ENCODE results near the gene NUDT21.
"Not testable (repeated sequence)": the region's sequence is repeated elsewhere in the genome, so short reads cannot be mapped to it uniquely, and the experiment has no call there.

Gene NUDT21

DNA sequence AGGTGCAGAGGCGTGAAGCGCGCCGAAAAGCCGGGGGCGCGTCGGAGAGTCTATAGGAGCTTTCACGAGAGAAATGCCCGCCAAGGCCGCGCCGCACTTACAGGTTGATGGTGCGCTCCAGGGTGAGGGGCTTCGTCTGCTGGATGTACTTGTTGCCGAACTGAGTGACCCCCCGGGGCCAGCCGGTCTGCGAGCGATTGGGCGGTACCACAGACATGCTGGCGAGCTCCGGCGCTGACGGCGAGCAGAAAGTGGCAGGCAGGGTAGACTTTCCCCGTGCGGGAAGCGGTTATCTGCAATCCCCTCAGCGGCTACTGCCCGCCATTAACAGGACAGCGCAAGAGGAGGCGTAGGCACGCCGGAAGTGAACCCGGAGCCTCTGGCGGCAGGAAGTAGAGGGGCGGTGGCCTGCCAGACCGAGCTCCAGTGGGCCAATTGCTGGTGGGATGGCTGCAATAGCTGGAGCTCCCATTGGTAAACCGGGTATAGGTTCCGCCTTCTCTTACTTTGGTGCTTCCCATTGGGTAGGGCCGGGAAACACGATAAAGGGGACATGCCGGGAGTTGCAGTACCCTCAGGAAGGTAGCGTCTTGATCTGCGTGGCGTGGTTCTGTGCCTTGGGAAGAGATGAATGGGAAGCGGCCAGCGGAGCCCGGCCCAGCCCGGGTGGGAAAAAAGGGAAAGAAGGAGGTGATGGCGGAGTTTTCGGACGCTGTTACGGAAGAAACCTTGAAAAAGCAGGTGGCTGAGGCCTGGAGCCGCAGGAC, at the start of gene NUDT21, which contains the start of gene OGFOD1:
TSS of gene NUDT21 (minus strand) at position 347 of the 767 bp plus-strand sequence. CDS start at position 217, 130 bp downstream.
TSS of gene OGFOD1 (plus strand) at position 569 of the 767 bp plus-strand sequence. CDS start at position 628, 59 bp downstream.
- peaks cover 41% of the 10 kb centered on the region for H3K36me3 ChIP-seq (ENCODE audit: control insufficient read depth, low read depth, low read length)
- peaks cover 4% of the 10 kb centered on the region for H3K4me1 ChIP-seq (ENCODE audit: control insufficient read depth, low read depth, low read length)
- H3K9ac ChIP-seq (ENCODE audit: low read length): peak within 1 kb of the TSS; percentile 87

GRCh38 chr16:56493815-56494214, 42.7 kb upstream of the NUDT21 start:
- H3K4me1 ChIP-seq (ENCODE audit: control insufficient read depth, low read depth, low read length): no peaks in the 10 kb centered on the region
- H3K9ac ChIP-seq (ENCODE audit: low read length): no peak overlapping the region
- H3K4me3 ChIP-seq (ENCODE audit: low read length): no peak overlapping the region
- H3K36me3 ChIP-seq (ENCODE audit: control insufficient read depth, low read depth, low read length): peaks cover 9% of the 10 kb centered on the region
- H3K27ac ChIP-seq (ENCODE audit: low read length): no peak overlapping the region
- no peaks in the 10 kb centered on the region for H3K9me3 ChIP-seq (ENCODE audit: control insufficient read depth, low read depth, low read length)
- H3K27me3 ChIP-seq (ENCODE audit: control insufficient read depth, insufficient read depth, low read length): no peaks in the 10 kb centered on the region

More for the DNA sequence above, at the start of gene NUDT21, which contains the start of gene OGFOD1:
- peak within 1 kb of the TSS; percentile 97 for H3K4me3 ChIP-seq (ENCODE audit: low read length)
- H3K27ac ChIP-seq (ENCODE audit: low read length): peak within 1 kb of the TSS; percentile 69
- H3K9me3 ChIP-seq (ENCODE audit: control insufficient read depth, low read depth, low read length): no peaks in the 10 kb centered on the region
- H3K27me3 ChIP-seq (ENCODE audit: control insufficient read depth, insufficient read depth, low read length): no peaks in the 10 kb centered on the region

DNA sequence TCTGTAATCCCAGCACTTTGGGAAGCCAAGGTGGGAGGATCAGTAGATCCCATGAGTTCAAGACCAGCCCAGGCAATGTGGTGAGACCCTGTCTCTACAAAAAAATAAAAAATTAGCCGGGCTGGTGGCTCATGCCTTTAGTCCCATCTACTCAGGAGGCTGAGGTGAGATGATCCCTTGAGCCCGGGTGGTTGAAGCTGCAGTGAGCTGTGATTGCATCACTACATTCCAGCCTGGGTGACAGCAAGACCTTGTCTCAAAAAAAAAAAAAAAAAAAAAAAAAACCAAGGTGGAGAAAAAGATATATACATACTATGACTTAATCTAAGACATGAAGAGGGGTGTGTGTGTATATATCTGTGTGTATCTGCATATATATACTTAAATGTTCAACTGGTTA, 42.0 kb upstream of the NUDT21 start:
- H3K4me3 ChIP-seq (ENCODE audit: low read length): no peak overlapping the region
- H3K4me1 ChIP-seq (ENCODE audit: control insufficient read depth, low read depth, low read length): no peaks in the 10 kb centered on the region
- peaks cover 3% of the 10 kb centered on the region for H3K36me3 ChIP-seq (ENCODE audit: control insufficient read depth, low read depth, low read length)
- H3K9ac ChIP-seq (ENCODE audit: low read length): no peak overlapping the region
- no peaks in the 10 kb centered on the region for H3K27me3 ChIP-seq (ENCODE audit: control insufficient read depth, insufficient read depth, low read length)
- no peaks in the 10 kb centered on the region for H3K9me3 ChIP-seq (ENCODE audit: control insufficient read depth, low read depth, low read length)
- no peak overlapping the region for H3K27ac ChIP-seq (ENCODE audit: low read length)

- Histone ChIP-seq H3K27me3 (ENCODE audit: control insufficient read depth, insufficient read depth, low read length) (no peaks in the 10 kb centered on the region), H3K36me3 (ENCODE audit: control insufficient read depth, low read depth, low read length) (no peaks in the 10 kb centered on the region), H3K4me1 (ENCODE audit: control insufficient read depth, low read depth, low read length) (no peaks in the 10 kb centered on the region), H3K27ac (ENCODE audit: low read length) (no peak overlapping the region), H3K9me3 (ENCODE audit: control insufficient read depth, low read depth, low read length) (no peaks in the 10 kb centered on the region), H3K4me3 (ENCODE audit: low read length) (no peak overlapping the region), H3K9ac (ENCODE audit: low read length) (no peak overlapping the region)
Observed at GRCh38 chr16:56491657-56492261, 40.6 kb upstream of the NUDT21 start.

DNA sequence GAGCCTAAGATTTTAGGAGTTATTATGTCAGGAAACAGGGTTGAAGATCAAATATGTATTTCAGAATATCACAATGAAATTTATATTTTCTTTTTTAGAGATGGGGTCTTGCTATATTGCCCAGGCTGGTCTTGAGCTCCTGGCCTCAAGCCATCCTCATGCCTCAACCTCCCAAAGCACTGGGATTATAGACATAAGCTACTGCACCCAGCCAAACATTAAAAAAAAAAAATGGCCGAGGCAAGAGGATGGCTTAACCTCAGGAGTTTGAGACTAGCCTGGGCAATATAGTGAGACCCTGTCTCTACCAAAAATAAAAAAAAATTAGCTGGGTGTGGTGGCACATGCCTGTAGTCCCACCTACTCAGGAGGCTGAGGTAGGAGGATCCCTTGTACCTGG, 37.7 kb upstream of the NUDT21 start:
- H3K4me3 ChIP-seq (ENCODE audit: low read length); H3K4me1 ChIP-seq (ENCODE audit: control insufficient read depth, low read depth, low read length); H3K27me3 ChIP-seq (ENCODE audit: control insufficient read depth, insufficient read depth, low read length); H3K9me3 ChIP-seq (ENCODE audit: control insufficient read depth, low read depth, low read length); H3K27ac ChIP-seq (ENCODE audit: low read length); H3K36me3 ChIP-seq (ENCODE audit: control insufficient read depth, low read depth, low read length); H3K9ac ChIP-seq (ENCODE audit: low read length): not testable (repeated sequence)

DNA sequence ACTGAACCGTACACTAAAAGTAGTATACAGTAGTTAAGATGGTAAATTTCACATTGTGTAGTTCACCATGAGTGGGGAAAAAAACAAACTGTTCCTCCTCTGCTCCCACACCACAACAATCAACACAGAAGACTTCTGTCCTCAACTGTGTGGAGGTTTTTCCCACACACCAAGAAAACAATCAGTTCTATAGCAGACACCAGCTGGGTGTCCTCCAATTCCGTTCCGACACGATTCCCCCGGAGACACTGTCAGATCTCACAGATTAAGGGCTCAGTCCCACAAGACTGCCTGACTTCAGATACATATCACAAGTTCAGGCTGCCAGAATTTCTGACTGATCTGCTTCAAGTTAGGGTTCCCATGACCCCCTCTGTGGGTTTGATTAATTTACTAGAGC, 36.9 kb upstream of the NUDT21 start:
- H3K4me1 ChIP-seq (ENCODE audit: control insufficient read depth, low read depth, low read length): no peaks in the 10 kb centered on the region
- H3K9me3 ChIP-seq (ENCODE audit: control insufficient read depth, low read depth, low read length): no peaks in the 10 kb centered on the region
- H3K27me3 ChIP-seq (ENCODE audit: control insufficient read depth, insufficient read depth, low read length): no peaks in the 10 kb centered on the region
- H3K9ac ChIP-seq (ENCODE audit: low read length): no peak overlapping the region
- peaks cover 4% of the 10 kb centered on the region for H3K36me3 ChIP-seq (ENCODE audit: control insufficient read depth, low read depth, low read length)
- H3K4me3 ChIP-seq (ENCODE audit: low read length): no peak overlapping the region
- no peak overlapping the region for H3K27ac ChIP-seq (ENCODE audit: low read length)

DNA sequence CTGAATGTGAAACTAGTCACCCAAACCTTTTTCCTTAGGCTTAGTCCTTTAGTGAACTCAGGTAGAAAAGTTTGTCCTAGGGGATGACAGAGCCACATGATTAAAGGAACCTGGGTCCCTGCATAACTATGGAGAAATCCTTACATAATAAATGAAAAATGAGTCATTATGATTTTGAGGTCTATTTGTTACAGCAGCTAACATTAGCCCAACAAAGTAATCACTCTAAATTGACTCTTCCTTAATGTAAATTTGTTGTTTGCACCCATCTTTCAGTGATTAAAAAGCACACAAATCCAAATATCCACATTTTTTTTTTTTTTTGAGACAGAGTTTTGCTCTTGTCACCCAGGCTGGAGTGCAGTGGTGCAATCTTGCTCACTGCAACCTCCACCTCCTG, 32.3 kb upstream of the NUDT21 start:
- Histone ChIP-seq H3K4me3 (ENCODE audit: low read length) (no peak overlapping the region), H3K9me3 (ENCODE audit: control insufficient read depth, low read depth, low read length) (no peaks in the 10 kb centered on the region), H3K27ac (ENCODE audit: low read length) (no peak overlapping the region), H3K4me1 (ENCODE audit: control insufficient read depth, low read depth, low read length) (no peaks in the 10 kb centered on the region), H3K27me3 (ENCODE audit: control insufficient read depth, insufficient read depth, low read length) (no peaks in the 10 kb centered on the region), H3K9ac (ENCODE audit: low read length) (no peak overlapping the region), H3K36me3 (ENCODE audit: control insufficient read depth, low read depth, low read length) (peaks cover 9% of the 10 kb centered on the region)

- Histone ChIP-seq H3K27ac (ENCODE audit: low read length) (no peak overlapping the region), H3K4me1 (ENCODE audit: control insufficient read depth, low read depth, low read length) (no peaks in the 10 kb centered on the region), H3K36me3 (ENCODE audit: control insufficient read depth, low read depth, low read length) (peaks cover 14% of the 10 kb centered on the region), H3K4me3 (ENCODE audit: low read length) (no peak overlapping the region), H3K9me3 (ENCODE audit: control insufficient read depth, low read depth, low read length) (no peaks in the 10 kb centered on the region), H3K9ac (ENCODE audit: low read length) (no peak overlapping the region), H3K27me3 (ENCODE audit: control insufficient read depth, insufficient read depth, low read length) (no peaks in the 10 kb centered on the region)
Observed at GRCh38 chr16:56482683-56483236, 31.6 kb upstream of the NUDT21 start.

GRCh38 chr16:56481468-56482122, 30.5 kb upstream of the NUDT21 start:
- Histone ChIP-seq H3K9me3 (ENCODE audit: control insufficient read depth, low read depth, low read length) (no peaks in the 10 kb centered on the region), H3K36me3 (ENCODE audit: control insufficient read depth, low read depth, low read length) (peaks cover 25% of the 10 kb centered on the region), H3K4me3 (ENCODE audit: low read length) (no peak overlapping the region), H3K9ac (ENCODE audit: low read length) (no peak overlapping the region), H3K27ac (ENCODE audit: low read length) (no peak overlapping the region), H3K27me3 (ENCODE audit: control insufficient read depth, insufficient read depth, low read length) (no peaks in the 10 kb centered on the region), H3K4me1 (ENCODE audit: control insufficient read depth, low read depth, low read length) (no peaks in the 10 kb centered on the region)

- no peak overlapping the region for H3K9ac ChIP-seq (ENCODE audit: low read length)
- H3K27ac ChIP-seq (ENCODE audit: low read length): no peak overlapping the region
- H3K27me3 ChIP-seq (ENCODE audit: control insufficient read depth, insufficient read depth, low read length): no peaks in the 10 kb centered on the region
- H3K9me3 ChIP-seq (ENCODE audit: control insufficient read depth, low read depth, low read length): no peaks in the 10 kb centered on the region
- no peaks in the 10 kb centered on the region for H3K4me1 ChIP-seq (ENCODE audit: control insufficient read depth, low read depth, low read length)
- peaks cover 32% of the 10 kb centered on the region for H3K36me3 ChIP-seq (ENCODE audit: control insufficient read depth, low read depth, low read length)
- no peak overlapping the region for H3K4me3 ChIP-seq (ENCODE audit: low read length)
Observed at GRCh38 chr16:56480776-56481467, 29.8 kb upstream of the NUDT21 start.

DNA sequence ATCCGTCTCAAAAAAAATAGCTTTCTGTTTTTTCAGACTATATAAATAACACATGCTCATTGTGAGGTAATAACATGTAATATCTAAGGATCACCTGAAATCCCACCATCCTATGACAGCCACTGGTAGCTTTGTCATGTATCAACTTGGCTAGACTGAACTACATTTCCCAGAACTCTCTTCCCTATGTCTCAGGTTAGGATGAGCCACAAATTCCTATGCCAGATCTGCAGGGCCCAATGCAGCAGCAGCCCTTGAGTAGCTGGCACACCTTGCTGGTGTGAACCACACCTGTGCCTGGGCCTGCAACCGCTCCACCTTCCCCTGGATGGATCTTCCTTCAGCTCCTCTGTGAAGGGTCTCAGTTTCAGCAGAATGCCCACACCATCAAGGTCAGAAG, 28.3 kb upstream of the NUDT21 start:
- Histone ChIP-seq H3K27me3 (ENCODE audit: control insufficient read depth, insufficient read depth, low read length) (no peaks in the 10 kb centered on the region), H3K9ac (ENCODE audit: low read length) (no peak overlapping the region), H3K9me3 (ENCODE audit: control insufficient read depth, low read depth, low read length) (no peaks in the 10 kb centered on the region), H3K4me3 (ENCODE audit: low read length) (no peak overlapping the region), H3K27ac (ENCODE audit: low read length) (no peak overlapping the region), H3K4me1 (ENCODE audit: control insufficient read depth, low read depth, low read length) (peaks cover 6% of the 10 kb centered on the region), H3K36me3 (ENCODE audit: control insufficient read depth, low read depth, low read length) (peaks cover 43% of the 10 kb centered on the region)
